Measurements from ENCODE around the gene ZBTB11.
"Not testable (repeated sequence)": the region's sequence is repeated elsewhere in the genome, so short reads cannot be mapped to it uniquely, and the experiment has no call there.

- not testable (repeated sequence) for TF ChIP-seq MYC (IDR thresholded peaks at IDR 0.05; ENCODE audit: low read depth, low read length); MYC (CRISPR knock-in tag; IDR thresholded peaks at IDR 0.05; ENCODE audit: borderline replicate concordance, low read depth); ELF4 (CRISPR knock-in tag; IDR thresholded peaks at IDR 0.05); CREB5 (CRISPR knock-in tag; IDR thresholded peaks at IDR 0.05); CHD2 (IDR thresholded peaks at IDR 0.05; ENCODE audit: low read depth, low read length); IRF1 (CRISPR knock-in tag; IDR thresholded peaks at IDR 0.05; ENCODE audit: borderline replicate concordance); ZNF512 (tag; IDR thresholded peaks at IDR 0.05); ATF2 (CRISPR knock-in tag; IDR thresholded peaks at IDR 0.05)
These were observed 15.0 kb upstream of the ZBTB11 start for GRCh38 chr3:101691685-101692671.

Measured in K562 (cell line).